ENCODE results near the gene PLEKHD1. TPM values are rescaled to one million over a fixed set of nuclear protein-coding genes. Genes with fewer than 3 reads are reported as not detected.
A peak's percentile ranks its signal among the peaks of the same experiment; 100 is the strongest.

The PLEKHD1 gene
- total RNA-seq, 5 donors from 2014 or later (not counting 1 experiment from before 2014, with no cell fraction given): 0.28 to 0.61 (median 0.44) TPM

GRCh38 chr14:69547701-69548348 is 63.3 kb downstream of the PLEKHD1 start:
- peak in 5 of 35 experiments; percentile 4 to 26 (median 8) for DNase-seq
- Histone ChIP-seq H3K36me3 (ENCODE audit: control insufficient read depth in 2 of 2, extremely low read depth in 1 of 2, insufficient read depth in 1 of 2, low read length in 1 of 2) (no peaks in the 10 kb centered on the region), H3K9me3 (no peaks in the 10 kb centered on the region), H3K27me3 (replicated peaks in 1 of 2; ENCODE audit: control insufficient read depth in 2 of 2, extremely low read depth in 1 of 2, insufficient read depth in 2 of 2, low read length in 1 of 2) (peaks cover 12 to 50% of the 10 kb centered on the region in 2 experiments), H3K27ac (ENCODE audit: low read length) (no peak overlapping the region), H3K4me3 (ENCODE audit: control insufficient read depth in 1 of 2, extremely low read depth in 1 of 2, low read length in 1 of 2) (peak overlapping the region in 1 of 2 donors; percentile 38), H3K4me1 (ENCODE audit: control insufficient read depth in 1 of 2, extremely low read depth in 1 of 2, insufficient read depth in 2 of 2, low read length in 2 of 2) (peaks cover 0 to 12% of the 10 kb centered on the region in 2 experiments)
- Mint-ChIP-seq H3K27me3 (peaks cover 42 to 45% of the 10 kb centered on the region in 2 donors), H3K9me3 (no peaks in the 10 kb centered on the region), H3K4me1 (peaks cover 0 to 9% (median 8%) of the 10 kb centered on the region in 3 donors), H3K27ac (no peak overlapping the region), H3K4me3 (peak overlapping the region in 1 of 3 donors; percentile 16), H3K36me3 (no peaks in the 10 kb centered on the region)
- peak in 1 of 4 experiments; percentile 46 for ATAC-seq (replicated peaks in 1 of 4)
- 17% methylated on average over 43 of the region's 46 CpGs for WGBS (ENCODE audit: insufficient coverage)
- ChIA-PET CTCF (no interaction called here), POLR2A (no interaction called here)

GRCh38 chr14:69548566-69548965 is 64.0 kb downstream of the PLEKHD1 start:
- DNase-seq (no peak), ATAC-seq (replicated peaks in 1 of 4) (no peak)
- peaks cover 0 to 7% (median 5%) of the 10 kb centered on the region in 3 donors for H3K4me1 Mint-ChIP-seq
- CTCF ChIA-PET: interaction anchor here in 1 of 2 donors (1.1 kb wide), 1 partner anchor 27 kb away, joined by 4 read pairs; the partner anchor contains the start of gene CCDC177
- WGBS (ENCODE audit: insufficient coverage): no CpG with 5 or more reads among the region's 8 CpGs
- peaks cover 35 to 51% of the 10 kb centered on the region in 2 donors for H3K27me3 Mint-ChIP-seq
- H3K9me3 Mint-ChIP-seq: no peaks in the 10 kb centered on the region
- Histone ChIP-seq H3K36me3 (ENCODE audit: control insufficient read depth in 2 of 2, extremely low read depth in 1 of 2, insufficient read depth in 1 of 2, low read length in 1 of 2) (no peaks in the 10 kb centered on the region), H3K4me1 (ENCODE audit: control insufficient read depth in 1 of 2, extremely low read depth in 1 of 2, insufficient read depth in 2 of 2, low read length in 2 of 2) (peaks cover 0 to 10% of the 10 kb centered on the region in 2 experiments), H3K4me3 (ENCODE audit: control insufficient read depth in 1 of 2, extremely low read depth in 1 of 2, low read length in 1 of 2) (no peak overlapping the region), H3K27ac (ENCODE audit: low read length) (no peak overlapping the region), H3K27me3 (replicated peaks in 1 of 2; ENCODE audit: control insufficient read depth in 2 of 2, extremely low read depth in 1 of 2, insufficient read depth in 2 of 2, low read length in 1 of 2) (peaks cover 12 to 47% of the 10 kb centered on the region in 2 experiments), H3K9me3 (no peaks in the 10 kb centered on the region)
- H3K4me3 Mint-ChIP-seq: peak overlapping the region in 1 of 3 donors; percentile 16
- no peaks in the 10 kb centered on the region for H3K36me3 Mint-ChIP-seq
- no peak overlapping the region for H3K27ac Mint-ChIP-seq
- POLR2A ChIA-PET: no interaction called here

- Mint-ChIP-seq H3K9me3 (no peaks in the 10 kb centered on the region), H3K4me1 (peaks cover 0 to 2% (median 0%) of the 10 kb centered on the region in 3 donors), H3K27me3 (peaks cover 17 to 46% of the 10 kb centered on the region in 2 donors), H3K4me3 (no peak overlapping the region), H3K36me3 (no peaks in the 10 kb centered on the region), H3K27ac (no peak overlapping the region)
- no peak for ATAC-seq (replicated peaks in 1 of 4)
- peaks cover 5 to 46% of the 10 kb centered on the region in 2 experiments for H3K27me3 ChIP-seq (replicated peaks in 1 of 2; ENCODE audit: control insufficient read depth in 2 of 2, extremely low read depth in 1 of 2, insufficient read depth in 2 of 2, low read length in 1 of 2)
- no peak overlapping the region for H3K4me3 ChIP-seq (ENCODE audit: control insufficient read depth in 1 of 2, extremely low read depth in 1 of 2, low read length in 1 of 2)
- no peak overlapping the region for H3K27ac ChIP-seq (ENCODE audit: low read length)
- ChIA-PET POLR2A (no interaction called here), CTCF (no interaction called here)
- peaks cover 0 to 4% of the 10 kb centered on the region in 2 experiments for H3K4me1 ChIP-seq (ENCODE audit: control insufficient read depth in 1 of 2, extremely low read depth in 1 of 2, insufficient read depth in 2 of 2, low read length in 2 of 2)
- 75% methylated on average over 1 of the region's 2 CpGs for WGBS (ENCODE audit: insufficient coverage)
- no peaks in the 10 kb centered on the region for H3K9me3 ChIP-seq
- no peaks in the 10 kb centered on the region for H3K36me3 ChIP-seq (ENCODE audit: control insufficient read depth in 2 of 2, extremely low read depth in 1 of 2, insufficient read depth in 1 of 2, low read length in 1 of 2)
- DNase-seq: no peak
These were observed 67.0 kb downstream of the PLEKHD1 start for GRCh38 chr14:69551511-69551910.

GRCh38 chr14:69553252-69553651 is 68.7 kb downstream of the PLEKHD1 start:
- Mint-ChIP-seq H3K4me3 (no peak overlapping the region), H3K9me3 (no peaks in the 10 kb centered on the region), H3K36me3 (no peaks in the 10 kb centered on the region), H3K27me3 (peaks cover 10 to 35% of the 10 kb centered on the region in 2 donors), H3K4me1 (peaks cover 0 to under 1% (median 0%) of the 10 kb centered on the region in 3 donors), H3K27ac (no peak overlapping the region)
- no peaks in the 10 kb centered on the region for H3K36me3 ChIP-seq (ENCODE audit: control insufficient read depth in 2 of 2, extremely low read depth in 1 of 2, insufficient read depth in 1 of 2, low read length in 1 of 2)
- ChIA-PET CTCF (no interaction called here), POLR2A (no interaction called here)
- no CpG with 5 or more reads among the region's 1 CpG for WGBS (ENCODE audit: insufficient coverage)
- peaks cover 2 to 32% of the 10 kb centered on the region in 2 experiments for H3K27me3 ChIP-seq (replicated peaks in 1 of 2; ENCODE audit: control insufficient read depth in 2 of 2, extremely low read depth in 1 of 2, insufficient read depth in 2 of 2, low read length in 1 of 2)
- H3K27ac ChIP-seq (ENCODE audit: low read length): no peak overlapping the region
- no peaks in the 10 kb centered on the region for H3K4me1 ChIP-seq (ENCODE audit: control insufficient read depth in 1 of 2, extremely low read depth in 1 of 2, insufficient read depth in 2 of 2, low read length in 2 of 2)
- H3K9me3 ChIP-seq: no peaks in the 10 kb centered on the region
- no peak overlapping the region for H3K4me3 ChIP-seq (ENCODE audit: control insufficient read depth in 1 of 2, extremely low read depth in 1 of 2, low read length in 1 of 2)
- DNase-seq (no peak), ATAC-seq (replicated peaks in 1 of 4) (no peak)

- Histone ChIP-seq H3K4me1 (ENCODE audit: control insufficient read depth in 1 of 2, extremely low read depth in 1 of 2, insufficient read depth in 2 of 2, low read length in 2 of 2) (no peaks in the 10 kb centered on the region), H3K4me3 (ENCODE audit: control insufficient read depth in 1 of 2, extremely low read depth in 1 of 2, low read length in 1 of 2) (no peak overlapping the region), H3K27ac (ENCODE audit: low read length) (no peak overlapping the region), H3K27me3 (replicated peaks in 1 of 2; ENCODE audit: control insufficient read depth in 2 of 2, extremely low read depth in 1 of 2, insufficient read depth in 2 of 2, low read length in 1 of 2) (peaks cover 2 to 26% of the 10 kb centered on the region in 2 experiments), H3K9me3 (no peaks in the 10 kb centered on the region), H3K36me3 (ENCODE audit: control insufficient read depth in 2 of 2, extremely low read depth in 1 of 2, insufficient read depth in 1 of 2, low read length in 1 of 2) (no peaks in the 10 kb centered on the region)
- ATAC-seq (replicated peaks in 1 of 4): no peak
- Mint-ChIP-seq H3K36me3 (no peaks in the 10 kb centered on the region), H3K9me3 (no peaks in the 10 kb centered on the region), H3K27me3 (peaks cover 14 to 43% of the 10 kb centered on the region in 2 donors), H3K27ac (no peak overlapping the region), H3K4me3 (no peak overlapping the region), H3K4me1 (no peaks in the 10 kb centered on the region)
- 59% methylated on average over 3 of the region's 4 CpGs for WGBS (ENCODE audit: insufficient coverage)
- CTCF ChIA-PET: no interaction called here
- no peak for DNase-seq
- POLR2A ChIA-PET: no interaction called here
These were observed 70.0 kb downstream of the PLEKHD1 start for GRCh38 chr14:69554500-69554899.

- 94% methylated on average over 2 of the region's 4 CpGs for WGBS (ENCODE audit: insufficient coverage)
- H3K27ac Mint-ChIP-seq: no peak overlapping the region
- Histone ChIP-seq H3K36me3 (ENCODE audit: control insufficient read depth in 2 of 2, extremely low read depth in 1 of 2, insufficient read depth in 1 of 2, low read length in 1 of 2) (no peaks in the 10 kb centered on the region), H3K27me3 (replicated peaks in 1 of 2; ENCODE audit: control insufficient read depth in 2 of 2, extremely low read depth in 1 of 2, insufficient read depth in 2 of 2, low read length in 1 of 2) (peaks cover 0 to 31% of the 10 kb centered on the region in 2 experiments), H3K4me1 (ENCODE audit: control insufficient read depth in 1 of 2, extremely low read depth in 1 of 2, insufficient read depth in 2 of 2, low read length in 2 of 2) (no peaks in the 10 kb centered on the region), H3K27ac (ENCODE audit: low read length) (no peak overlapping the region), H3K4me3 (ENCODE audit: control insufficient read depth in 1 of 2, extremely low read depth in 1 of 2, low read length in 1 of 2) (no peak overlapping the region), H3K9me3 (no peaks in the 10 kb centered on the region)
- H3K4me3 Mint-ChIP-seq: no peak overlapping the region
- ChIA-PET CTCF (no interaction called here), POLR2A (no interaction called here)
- no peaks in the 10 kb centered on the region for H3K4me1 Mint-ChIP-seq
- H3K27me3 Mint-ChIP-seq: peaks cover 30 to 32% of the 10 kb centered on the region in 2 donors
- H3K9me3 Mint-ChIP-seq: no peaks in the 10 kb centered on the region
- ATAC-seq (replicated peaks in 1 of 4): no peak
- no peak for DNase-seq
- no peaks in the 10 kb centered on the region for H3K36me3 Mint-ChIP-seq
These were observed 74.2 kb downstream of the PLEKHD1 start for GRCh38 chr14:69558774-69559173.
